Osteocyte (in vitro differentiated cells): ENCODE data around the gene TP53I11. TPM values are rescaled to one million over a fixed set of nuclear protein-coding genes. Genes with fewer than 3 reads are reported as not detected.

Experiments
- DNase-seq: peaks from one replicate; pipeline ENCODE4 v3.0.0; 2021; ENCODE audit warnings: mixed read lengths; ENCODE audit not compliant: unreplicated experiment; ENCODE audit errors: extremely low spot score
- H3K27ac Mint-ChIP-seq: one replicate; pipeline ENCODE4 v1.8.0; 2021; ENCODE audit warnings: mild to moderate bottlenecking, mixed read lengths; ENCODE audit not compliant: unreplicated experiment
- H3K27me3 Mint-ChIP-seq: one replicate; pipeline ENCODE4 v1.8.0; 2021; ENCODE audit warnings: mixed read lengths; ENCODE audit not compliant: unreplicated experiment
- H3K36me3 Mint-ChIP-seq: one replicate; pipeline ENCODE4 v1.8.0; 2021; ENCODE audit warnings: mixed read lengths; ENCODE audit not compliant: unreplicated experiment
- H3K4me1 Mint-ChIP-seq: one replicate; pipeline ENCODE4 v1.8.0; 2021; ENCODE audit warnings: mixed read lengths; ENCODE audit not compliant: unreplicated experiment
- H3K4me3 Mint-ChIP-seq: one replicate; pipeline ENCODE4 v1.8.0; 2021; ENCODE audit warnings: mild to moderate bottlenecking, moderate library complexity, mixed read lengths; ENCODE audit not compliant: unreplicated experiment
- H3K9me3 Mint-ChIP-seq: one replicate; pipeline ENCODE4 v1.8.0; 2021; ENCODE audit warnings: mixed read lengths; ENCODE audit not compliant: unreplicated experiment
- total RNA-seq: library from RNA; stranded (reverse); gene quantifications from 2 replicates; pipeline ENCODE4 v1.2.1, GENCODE V29; 2021
- TF ChIP-seq, protein P1 (sequence below): fragments of 200-600 bp; sonication (generic); IDR thresholded peaks from 2 replicates; pipeline ENCODE4 v1.5.0; 2021; ENCODE audit warnings: antibody characterized with exemption, mild to moderate bottlenecking, moderate library complexity

The TP53I11 gene
- total RNA-seq, 1 donor from 2014 or later, result 159 TPM

DNA sequence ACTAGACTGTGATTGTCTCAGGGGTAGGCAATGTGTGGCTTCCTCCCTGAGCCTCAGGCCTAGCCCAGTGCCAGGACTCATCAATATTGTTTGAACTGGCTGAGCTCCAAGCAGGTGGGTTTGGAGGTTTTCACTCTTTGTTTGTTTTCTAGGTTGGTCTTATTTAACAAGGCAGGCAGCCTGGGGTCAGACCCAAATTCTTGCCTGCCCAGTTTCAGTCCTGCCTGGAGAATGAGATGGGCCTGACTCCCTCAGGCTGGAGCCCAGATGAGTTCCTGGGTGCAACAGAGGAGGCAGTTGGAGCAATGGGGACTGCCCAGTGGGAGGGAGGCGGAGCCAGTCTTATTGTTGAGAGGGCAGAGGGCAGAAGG is 28.3 kb upstream of the TP53I11 start:
- no peaks in the 10 kb centered on the region for H3K9me3 Mint-ChIP-seq
- no peaks in the 10 kb centered on the region for H3K36me3 Mint-ChIP-seq
- H3K4me1 Mint-ChIP-seq, result no peaks in the 10 kb centered on the region
- no peak overlapping the region for H3K4me3 Mint-ChIP-seq
- no peak overlapping the region for H3K27ac Mint-ChIP-seq
- no peaks in the 10 kb centered on the region for H3K27me3 Mint-ChIP-seq
- DNase-seq, result no peak
- TF ChIP-seq, protein P1, sequence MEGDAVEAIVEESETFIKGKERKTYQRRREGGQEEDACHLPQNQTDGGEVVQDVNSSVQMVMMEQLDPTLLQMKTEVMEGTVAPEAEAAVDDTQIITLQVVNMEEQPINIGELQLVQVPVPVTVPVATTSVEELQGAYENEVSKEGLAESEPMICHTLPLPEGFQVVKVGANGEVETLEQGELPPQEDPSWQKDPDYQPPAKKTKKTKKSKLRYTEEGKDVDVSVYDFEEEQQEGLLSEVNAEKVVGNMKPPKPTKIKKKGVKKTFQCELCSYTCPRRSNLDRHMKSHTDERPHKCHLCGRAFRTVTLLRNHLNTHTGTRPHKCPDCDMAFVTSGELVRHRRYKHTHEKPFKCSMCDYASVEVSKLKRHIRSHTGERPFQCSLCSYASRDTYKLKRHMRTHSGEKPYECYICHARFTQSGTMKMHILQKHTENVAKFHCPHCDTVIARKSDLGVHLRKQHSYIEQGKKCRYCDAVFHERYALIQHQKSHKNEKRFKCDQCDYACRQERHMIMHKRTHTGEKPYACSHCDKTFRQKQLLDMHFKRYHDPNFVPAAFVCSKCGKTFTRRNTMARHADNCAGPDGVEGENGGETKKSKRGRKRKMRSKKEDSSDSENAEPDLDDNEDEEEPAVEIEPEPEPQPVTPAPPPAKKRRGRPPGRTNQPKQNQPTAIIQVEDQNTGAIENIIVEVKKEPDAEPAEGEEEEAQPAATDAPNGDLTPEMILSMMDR, result no peak

DNA sequence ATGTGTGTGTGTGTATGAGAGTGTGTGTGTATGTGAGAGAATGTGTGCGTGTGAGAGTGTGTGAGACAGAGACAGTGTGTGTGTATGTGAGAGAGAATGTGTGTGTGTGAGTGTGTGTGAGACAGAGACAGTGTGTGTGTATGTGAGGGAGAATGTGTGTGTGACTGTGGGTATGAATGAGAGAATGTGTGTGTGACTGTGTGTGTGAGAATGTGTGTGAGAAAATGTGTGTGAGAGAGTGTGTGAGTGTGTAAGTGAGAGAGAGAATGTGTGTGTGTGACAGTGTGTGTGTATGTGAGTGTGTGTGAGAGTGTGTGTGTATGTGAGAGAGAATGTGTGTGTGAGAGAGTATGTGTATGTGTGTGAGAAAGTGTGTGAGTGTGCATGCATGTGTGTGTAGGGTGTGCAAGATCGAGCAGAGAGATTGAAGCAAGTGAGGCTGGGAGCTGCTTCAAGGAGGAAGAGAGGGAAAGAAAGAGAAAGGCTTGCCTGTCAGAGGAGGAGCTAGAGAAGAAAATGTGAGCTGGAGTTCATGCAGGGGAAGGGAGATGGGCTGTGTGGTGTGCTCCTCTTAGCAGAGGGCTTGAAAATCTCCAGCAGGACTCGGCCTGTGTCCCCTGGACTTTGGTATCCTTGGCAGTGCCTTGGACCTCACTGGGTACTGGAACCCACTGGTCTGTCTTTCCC is 27.7 kb upstream of the TP53I11 start:
- Mint-ChIP-seq H3K4me3 (no peak overlapping the region), H3K4me1 (no peaks in the 10 kb centered on the region), H3K27ac (no peak overlapping the region), H3K36me3 (no peaks in the 10 kb centered on the region), H3K27me3 (no peaks in the 10 kb centered on the region), H3K9me3 (no peaks in the 10 kb centered on the region)
- TF ChIP-seq, protein P1, result no peak
- no peak for DNase-seq

DNA sequence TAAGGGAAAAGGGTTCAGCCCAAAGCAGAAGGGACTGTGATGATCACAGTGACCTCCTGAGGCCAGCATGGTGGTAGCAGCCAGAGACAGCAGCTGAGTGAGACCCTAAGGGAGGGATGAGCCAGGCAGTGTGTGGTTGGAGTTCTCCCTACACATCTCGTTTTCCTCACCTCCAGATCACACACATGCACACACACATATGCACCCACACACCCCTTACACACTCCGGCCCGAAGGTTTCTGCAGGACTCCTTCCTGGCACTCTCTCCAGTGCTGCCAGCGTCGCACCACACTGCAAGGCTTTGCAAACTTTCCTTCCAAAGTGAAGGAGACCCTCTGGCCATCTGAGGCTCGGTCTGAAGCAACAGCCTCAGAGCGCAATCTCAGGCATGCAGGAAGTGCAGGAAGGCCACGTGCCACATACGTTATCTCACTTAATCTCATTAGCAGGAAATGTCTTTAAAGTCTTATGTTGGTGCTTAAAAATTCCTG is 26.9 kb upstream of the TP53I11 start:
- Mint-ChIP-seq H3K36me3 (no peaks in the 10 kb centered on the region), H3K4me1 (no peaks in the 10 kb centered on the region), H3K27ac (no peak overlapping the region), H3K4me3 (no peak overlapping the region), H3K27me3 (no peaks in the 10 kb centered on the region), H3K9me3 (no peaks in the 10 kb centered on the region)
- DNase-seq, result no peak
- TF ChIP-seq, protein P1, result peak; percentile 24

DNA sequence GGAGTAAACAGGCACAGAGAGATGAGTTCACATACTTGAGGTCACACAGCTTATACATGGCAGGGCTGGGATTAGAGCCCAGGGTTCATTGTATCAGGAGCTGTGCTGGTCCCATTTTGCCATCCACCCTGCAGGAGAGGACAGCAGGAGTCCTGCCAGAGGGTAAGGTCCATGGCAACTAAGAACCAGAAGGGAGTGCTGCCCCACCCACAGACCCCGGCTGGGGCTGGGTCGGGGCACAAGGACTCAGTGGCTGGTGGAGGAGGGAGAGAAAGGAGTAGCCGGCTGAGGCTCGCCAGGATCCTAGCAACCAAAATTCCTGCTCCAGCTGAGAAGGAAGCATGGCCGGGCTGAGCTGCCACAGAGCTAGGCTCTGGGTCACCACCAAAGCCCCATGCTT is 25.9 kb upstream of the TP53I11 start:
- no peak overlapping the region for H3K4me3 Mint-ChIP-seq
- no peaks in the 10 kb centered on the region for H3K27me3 Mint-ChIP-seq
- H3K27ac Mint-ChIP-seq, result no peak overlapping the region
- H3K4me1 Mint-ChIP-seq, result no peaks in the 10 kb centered on the region
- H3K36me3 Mint-ChIP-seq, result no peaks in the 10 kb centered on the region
- no peak for DNase-seq
- TF ChIP-seq, protein P1, result no peak
- H3K9me3 Mint-ChIP-seq, result no peaks in the 10 kb centered on the region

DNA sequence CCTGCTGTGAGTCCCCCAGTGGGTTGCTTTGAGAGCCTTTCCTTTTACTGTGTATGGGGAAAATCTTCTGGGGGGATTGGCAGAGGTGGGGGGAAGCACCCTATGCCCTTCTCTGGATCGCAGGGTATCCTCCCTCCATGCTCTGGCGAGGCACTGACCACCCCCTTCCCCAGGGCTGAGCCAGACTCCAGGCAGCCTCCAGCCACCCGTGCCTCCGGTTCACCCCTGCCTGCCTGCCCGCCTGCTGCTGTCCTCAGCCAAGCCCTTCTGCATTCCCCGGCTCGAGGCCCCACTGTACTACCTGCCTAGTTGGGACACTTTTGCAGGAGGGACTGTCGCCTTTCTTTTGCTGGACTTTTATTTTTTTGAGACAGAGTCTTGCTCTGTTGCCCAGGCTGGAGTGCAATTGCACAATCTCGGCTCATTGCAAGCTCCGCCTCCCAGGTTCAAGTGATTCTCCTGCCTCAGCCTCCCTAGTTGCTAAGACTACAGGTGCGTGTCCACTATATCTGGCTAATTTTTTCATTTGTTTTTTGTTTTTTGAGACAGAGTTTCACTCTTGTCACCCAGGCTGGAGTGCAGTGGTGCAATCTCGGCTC is 23.8 kb upstream of the TP53I11 start:
- Mint-ChIP-seq H3K9me3 (no peaks in the 10 kb centered on the region), H3K4me3 (no peak overlapping the region), H3K36me3 (no peaks in the 10 kb centered on the region), H3K27me3 (no peaks in the 10 kb centered on the region), H3K4me1 (no peaks in the 10 kb centered on the region), H3K27ac (no peak overlapping the region)
- TF ChIP-seq, protein P1, result no peak
- DNase-seq, result no peak
